HepG2 (cell line): ENCODE results near the gene C11orf54. TPM values are rescaled to one million over a fixed set of nuclear protein-coding genes. Genes with fewer than 3 reads are reported as not detected.

ENCODE experiments used
- HNRNPK ChIP-seq: fragments of 200-400 bp; formaldehyde crosslinking; IDR thresholded peaks from 2 replicates; pipeline ENCODE4 v1.6.1; 2018; ENCODE audit warnings: low read length, low read depth, moderate library complexity, mild to moderate bottlenecking; ENCODE audit not compliant: poor library complexity, severe bottlenecking
- IKZF1 ChIP-seq: fragments of 450-650 bp; IDR thresholded peaks from 2 replicates; pipeline ENCODE4 v1.7.1; 2016
- KLF12 ChIP-seq: sonication (generic); formaldehyde crosslinking; IDR thresholded peaks from 2 replicates; pipeline ENCODE4 v1.4.0; 2020; ENCODE audit warnings: missing genetic modification reagents, borderline replicate concordance
- NCOA2 ChIP-seq: sonication (generic); formaldehyde crosslinking; IDR thresholded peaks from 2 replicates; pipeline ENCODE4 v1.8.0; 2022; ENCODE audit warnings: inconsistent platforms
- POGZ ChIP-seq: sonication (generic); formaldehyde crosslinking; IDR thresholded peaks from 2 replicates; pipeline ENCODE4 v1.4.0; 2020; ENCODE audit warnings: mild to moderate bottlenecking, missing genetic modification reagents
- RFX3 ChIP-seq: IDR thresholded peaks from 2 replicates; pipeline ENCODE4 v1.6.1; 2016; ENCODE audit warnings: missing biosample characterization, missing genetic modification reagents
- TARDBP ChIP-seq: sonication (generic); formaldehyde crosslinking; IDR thresholded peaks from 2 replicates; pipeline ENCODE4 v1.8.0; 2022; ENCODE audit warnings: mild to moderate bottlenecking, missing genetic modification reagents
- THAP7 ChIP-seq: sonication (generic); formaldehyde crosslinking; IDR thresholded peaks from 2 replicates; pipeline ENCODE4 v1.8.1; 2023; ENCODE audit warnings: mild to moderate bottlenecking, missing genetic modification reagents
- TIGD3 ChIP-seq: sonication (generic); formaldehyde crosslinking; IDR thresholded peaks from 2 replicates; pipeline ENCODE4 v1.5.1; 2020; ENCODE audit warnings: mild to moderate bottlenecking, missing genetic modification reagents, borderline replicate concordance
- ZBTB37 ChIP-seq: sonication (generic); formaldehyde crosslinking; IDR thresholded peaks from 2 replicates; pipeline ENCODE4 v1.4.0; 2020; ENCODE audit warnings: mild to moderate bottlenecking, missing genetic modification reagents
- ZFP1 ChIP-seq: IDR thresholded peaks from 2 replicates; pipeline ENCODE4 v1.6.1; 2016
- ZNF441 ChIP-seq: sonication (generic); formaldehyde crosslinking; IDR thresholded peaks from 2 replicates; pipeline ENCODE4 v1.7.0; 2021; ENCODE audit warnings: missing genetic modification reagents, borderline replicate concordance
- ZNF737 ChIP-seq: sonication (generic); formaldehyde crosslinking; IDR thresholded peaks from 2 replicates; pipeline ENCODE4 v1.5.0; 2020; ENCODE audit warnings: missing genetic modification reagents, mild to moderate bottlenecking, borderline replicate concordance
- polyA plus RNA-seq, 8 experiments: library from polyadenylated mRNA; depleted of rRNA in 3 of 8; stranded (reverse) in 7 of 8; unstranded in 1 of 8; fragments of >200 nt; fragmentation: Illumina TruSeq in 4 of 8; extraction: Trizol in 4 of 8; gene quantifications; 2 replicates each; pipeline versions ENCODE4 v1.2.1 to v1.2.3, GENCODE V29; 2011 to 2016; ENCODE audit warnings: low read depth in 4 of 8, missing spikeins in 1 of 8, mixed read lengths in 1 of 8; ENCODE audit not compliant: insufficient read depth in 1 of 8
- total RNA-seq, 5 experiments: library from RNA; depleted of rRNA; stranded (reverse); fragments of >200 nt; fragmentation: Illumina TruSeq; extraction: Trizol; gene quantifications; 2 replicates each; pipeline ENCODE4 v1.2.3, GENCODE V29; 2016; ENCODE audit warnings: low read depth in 1 of 5
- TF ChIP-seq, protein P1 (sequence below): IDR thresholded peaks from 2 replicates; pipeline ENCODE4 v1.6.1; 2016; ENCODE audit warnings: mild to moderate bottlenecking, missing biosample characterization, missing genetic modification reagents
- TF ChIP-seq, protein P2 (sequence below): sonication (generic); formaldehyde crosslinking; IDR thresholded peaks from 2 replicates; pipeline ENCODE4 v1.8.0; 2022; ENCODE audit warnings: mild to moderate bottlenecking, missing genetic modification reagents
- TF ChIP-seq, protein P3 (sequence below): IDR thresholded peaks from 2 replicates; pipeline ENCODE4 v1.6.1; 2016; ENCODE audit warnings: mild to moderate bottlenecking
- TF ChIP-seq, protein P4 (sequence below): sonication (generic); formaldehyde crosslinking; IDR thresholded peaks from 2 replicates; pipeline ENCODE4 v1.5.1; 2020; ENCODE audit warnings: missing genetic modification reagents, mild to moderate bottlenecking, borderline replicate concordance

The C11orf54 gene
- total and polyA plus RNA-seq, 2 of the 13 experiments (the other 11 are each of a cell fraction or from before 2014, with no cell fraction given), result 42.7 to 50.1 TPM

- TF ChIP-seq THAP7 (CRISPR knock-in tag) (no peak), POGZ (CRISPR knock-in tag) (peak; percentile 63), NCOA2 (CRISPR knock-in tag) (peak; percentile 63; the same call in 1 of the 2 replicates), RFX3 (CRISPR knock-in tag) (no peak), ZFP1 (0 out of 2 replicates have a peak, but pooled peaks have one; percentile 42), TARDBP (no peak), IKZF1 (no peak), ZBTB37 (CRISPR knock-in tag) (no peak), KLF12 (CRISPR knock-in tag) (peak; percentile 75), TIGD3 (CRISPR knock-in tag) (peak; percentile 82; the same call in 1 of the 2 replicates), HNRNPK (no peak), ZNF737 (CRISPR knock-in tag) (no peak), ZNF441 (CRISPR knock-in tag) (0 out of 2 replicates have a peak, but pooled peaks have one; percentile 69)
- TF ChIP-seq, protein P1, sequence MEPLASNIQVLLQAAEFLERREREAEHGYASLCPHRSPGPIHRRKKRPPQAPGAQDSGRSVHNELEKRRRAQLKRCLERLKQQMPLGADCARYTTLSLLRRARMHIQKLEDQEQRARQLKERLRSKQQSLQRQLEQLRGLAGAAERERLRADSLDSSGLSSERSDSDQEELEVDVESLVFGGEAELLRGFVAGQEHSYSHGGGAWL, result peak; percentile 80; the same call in 1 of the 2 replicates
- TF ChIP-seq, protein P2, sequence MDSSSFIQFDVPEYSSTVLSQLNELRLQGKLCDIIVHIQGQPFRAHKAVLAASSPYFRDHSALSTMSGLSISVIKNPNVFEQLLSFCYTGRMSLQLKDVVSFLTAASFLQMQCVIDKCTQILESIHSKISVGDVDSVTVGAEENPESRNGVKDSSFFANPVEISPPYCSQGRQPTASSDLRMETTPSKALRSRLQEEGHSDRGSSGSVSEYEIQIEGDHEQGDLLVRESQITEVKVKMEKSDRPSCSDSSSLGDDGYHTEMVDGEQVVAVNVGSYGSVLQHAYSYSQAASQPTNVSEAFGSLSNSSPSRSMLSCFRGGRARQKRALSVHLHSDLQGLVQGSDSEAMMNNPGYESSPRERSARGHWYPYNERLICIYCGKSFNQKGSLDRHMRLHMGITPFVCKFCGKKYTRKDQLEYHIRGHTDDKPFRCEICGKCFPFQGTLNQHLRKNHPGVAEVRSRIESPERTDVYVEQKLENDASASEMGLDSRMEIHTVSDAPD (CRISPR knock-in tag), result no peak
- TF ChIP-seq, protein P3, sequence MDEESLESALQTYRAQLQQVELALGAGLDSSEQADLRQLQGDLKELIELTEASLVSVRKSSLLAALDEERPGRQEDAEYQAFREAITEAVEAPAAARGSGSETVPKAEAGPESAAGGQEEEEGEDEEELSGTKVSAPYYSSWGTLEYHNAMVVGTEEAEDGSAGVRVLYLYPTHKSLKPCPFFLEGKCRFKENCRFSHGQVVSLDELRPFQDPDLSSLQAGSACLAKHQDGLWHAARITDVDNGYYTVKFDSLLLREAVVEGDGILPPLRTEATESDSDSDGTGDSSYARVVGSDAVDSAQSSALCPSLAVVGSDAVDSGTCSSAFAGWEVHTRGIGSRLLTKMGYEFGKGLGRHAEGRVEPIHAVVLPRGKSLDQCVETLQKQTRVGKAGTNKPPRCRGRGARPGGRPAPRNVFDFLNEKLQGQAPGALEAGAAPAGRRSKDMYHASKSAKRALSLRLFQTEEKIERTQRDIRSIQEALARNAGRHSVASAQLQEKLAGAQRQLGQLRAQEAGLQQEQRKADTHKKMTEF (CRISPR knock-in tag), result peak; percentile 56; the same call in 1 of the 2 replicates
- TF ChIP-seq, protein P4, sequence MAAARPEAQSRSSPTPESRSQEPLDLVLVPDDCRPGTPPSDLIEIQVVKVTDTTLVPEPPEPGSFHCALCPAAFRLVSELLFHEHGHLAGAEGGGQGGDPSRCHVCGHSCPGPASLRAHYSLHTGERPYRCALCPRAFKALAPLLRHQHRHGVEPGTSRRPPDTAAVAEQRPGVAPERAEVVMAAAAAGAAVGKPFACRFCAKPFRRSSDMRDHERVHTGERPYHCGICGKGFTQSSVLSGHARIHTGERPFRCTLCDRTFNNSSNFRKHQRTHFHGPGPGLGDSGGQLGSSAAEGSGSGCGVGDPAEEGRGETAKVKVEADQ (CRISPR knock-in tag), result no peak; the same call in 1 of the 2 replicates
Observed at GRCh38 chr11:93773045-93773477, 31.6 kb downstream of the C11orf54 start (continued).
